Hematopoietic multipotent progenitor cell treated with erythropoietin and hydrocortisone succinate and interleukin-3 and kit ligand, for 17 days (in vitro differentiated cells): ENCODE results near the gene RAPGEF4.

Experiments
- DNase-seq: peaks from one replicate; pipeline ENCODE4 v3.0.0-alpha.2; 2015; ENCODE audit warnings: low spot score

The RAPGEF4 gene

DNA sequence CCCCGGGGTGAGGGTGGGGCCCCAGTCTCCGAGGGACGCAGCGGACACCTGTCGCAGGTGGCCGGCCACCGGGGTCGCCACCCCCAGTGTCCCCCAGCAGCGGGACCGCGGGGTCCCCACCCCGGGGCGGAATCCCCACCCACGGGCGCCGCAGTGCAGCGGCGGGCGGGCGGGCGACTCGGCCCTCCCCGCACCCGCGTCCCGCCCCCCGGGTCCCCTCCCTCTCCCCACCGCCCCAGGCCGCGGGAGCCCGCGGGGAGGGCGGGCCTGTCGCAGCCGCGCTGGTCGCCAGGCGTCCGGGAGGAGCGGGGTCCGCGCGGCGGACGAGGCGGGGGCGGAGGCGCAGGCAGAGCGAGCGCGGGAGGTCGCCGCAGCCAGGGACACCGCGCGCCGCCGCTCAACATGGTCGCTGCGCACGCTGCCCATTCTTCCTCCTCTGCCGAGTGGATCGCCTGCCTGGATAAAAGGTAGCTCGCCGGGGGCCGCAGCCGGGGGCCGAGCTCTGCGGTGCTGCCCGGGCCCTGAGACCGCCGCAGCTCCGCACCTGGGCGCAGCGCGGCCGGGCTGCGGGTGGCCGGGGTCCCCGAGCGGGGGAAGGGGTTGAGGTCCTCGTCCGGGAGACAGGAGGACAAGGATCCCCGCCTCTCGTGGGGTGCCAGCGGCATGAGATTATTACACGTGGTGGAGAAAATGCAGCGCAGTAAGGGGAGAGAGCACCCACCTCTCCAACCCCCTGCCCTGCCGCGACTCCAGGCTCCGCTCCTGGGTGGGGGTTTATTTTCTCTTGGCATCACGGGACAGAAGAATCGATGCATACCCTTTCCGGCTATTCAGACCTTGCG is at the start of gene RAPGEF4:
Gene RAPGEF4 (plus strand): TSS at position 264 of the 842 bp plus-strand sequence. CDS start 139 bp downstream, at position 403.
- no peak for DNase-seq

DNA sequence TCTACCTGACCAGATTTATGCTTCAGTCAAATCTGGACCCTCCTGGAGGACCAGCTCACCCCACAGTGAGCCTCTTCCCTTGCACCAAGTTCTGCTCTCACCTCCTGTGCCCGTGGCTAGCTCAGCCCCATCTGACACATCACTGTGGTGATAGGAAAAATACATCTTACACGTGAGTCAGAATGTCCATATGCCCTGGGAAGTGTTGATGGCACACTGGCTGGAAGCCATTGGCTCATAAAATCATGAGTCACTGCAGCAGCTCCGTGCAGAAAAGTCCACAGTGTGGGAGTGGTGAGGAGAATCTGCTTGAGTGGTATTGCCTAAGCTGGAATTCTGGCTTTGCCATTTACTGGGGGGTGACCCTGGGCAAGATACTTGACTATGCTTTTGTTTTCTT is 42.6 kb upstream of the RAPGEF4 start:
- DNase-seq: peak; percentile 15

DNA sequence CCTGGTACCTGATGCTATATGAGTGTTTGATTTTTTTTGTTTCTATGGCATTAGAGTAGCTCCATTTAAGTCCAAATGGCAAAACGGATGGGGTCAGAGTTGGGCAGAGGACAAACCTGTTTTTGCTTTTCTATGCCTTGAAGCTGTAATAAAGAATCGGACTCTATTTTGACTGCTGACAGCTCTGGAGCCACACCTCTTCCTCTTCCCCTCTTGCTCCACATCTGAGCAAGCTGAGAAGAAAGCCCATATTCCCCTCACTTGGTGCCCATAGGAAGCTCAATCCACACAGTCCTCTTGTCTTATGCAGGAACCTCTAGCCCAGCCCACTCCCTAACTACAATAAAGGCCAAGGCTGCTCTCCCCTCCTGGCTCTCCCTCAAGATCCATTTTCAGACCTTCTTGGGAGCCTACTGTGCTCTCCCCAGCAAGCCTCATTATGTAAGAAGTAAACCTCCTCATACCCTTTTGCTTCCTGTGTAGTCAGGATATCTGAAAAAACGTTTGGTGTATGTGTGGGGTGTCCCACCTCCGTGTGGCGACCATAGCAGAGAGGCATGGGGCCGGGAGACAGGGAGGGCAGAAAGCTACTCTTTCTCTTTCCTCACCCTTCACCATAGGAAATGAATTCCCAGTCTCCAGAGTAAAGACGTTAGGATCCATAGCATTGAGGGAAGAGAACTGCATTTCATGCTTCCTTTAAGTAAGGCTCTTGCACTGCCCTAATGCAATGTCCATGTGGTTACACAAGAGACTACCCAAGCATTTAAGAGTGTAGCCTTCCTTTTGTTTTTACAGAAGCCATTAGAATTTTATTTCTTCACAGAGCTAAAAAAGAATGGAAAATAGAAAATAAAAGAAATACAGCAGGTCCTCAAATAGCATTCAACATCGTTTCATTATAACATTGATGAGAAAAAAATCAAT is 41.9 kb upstream of the RAPGEF4 start:
- no peak for DNase-seq

DNA sequence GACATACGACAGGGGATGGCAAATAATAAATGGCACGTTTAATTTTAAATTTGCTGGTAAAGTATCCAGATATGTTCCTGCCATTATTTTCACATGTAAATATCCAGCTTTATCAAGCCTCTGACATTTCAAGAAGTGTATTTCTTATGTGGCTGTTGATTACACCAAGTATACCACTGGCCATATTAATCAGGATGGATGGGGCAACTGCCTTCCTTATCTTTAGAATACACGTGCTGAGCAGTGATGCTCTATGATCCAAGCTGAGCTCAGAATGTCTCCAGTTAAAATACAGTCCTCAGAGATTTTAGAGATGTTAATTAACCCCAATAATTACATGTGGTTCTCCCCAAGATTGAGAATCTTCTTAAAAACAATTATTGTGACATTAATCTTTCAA is 38.3 kb upstream of the RAPGEF4 start:
- DNase-seq: no peak

DNA sequence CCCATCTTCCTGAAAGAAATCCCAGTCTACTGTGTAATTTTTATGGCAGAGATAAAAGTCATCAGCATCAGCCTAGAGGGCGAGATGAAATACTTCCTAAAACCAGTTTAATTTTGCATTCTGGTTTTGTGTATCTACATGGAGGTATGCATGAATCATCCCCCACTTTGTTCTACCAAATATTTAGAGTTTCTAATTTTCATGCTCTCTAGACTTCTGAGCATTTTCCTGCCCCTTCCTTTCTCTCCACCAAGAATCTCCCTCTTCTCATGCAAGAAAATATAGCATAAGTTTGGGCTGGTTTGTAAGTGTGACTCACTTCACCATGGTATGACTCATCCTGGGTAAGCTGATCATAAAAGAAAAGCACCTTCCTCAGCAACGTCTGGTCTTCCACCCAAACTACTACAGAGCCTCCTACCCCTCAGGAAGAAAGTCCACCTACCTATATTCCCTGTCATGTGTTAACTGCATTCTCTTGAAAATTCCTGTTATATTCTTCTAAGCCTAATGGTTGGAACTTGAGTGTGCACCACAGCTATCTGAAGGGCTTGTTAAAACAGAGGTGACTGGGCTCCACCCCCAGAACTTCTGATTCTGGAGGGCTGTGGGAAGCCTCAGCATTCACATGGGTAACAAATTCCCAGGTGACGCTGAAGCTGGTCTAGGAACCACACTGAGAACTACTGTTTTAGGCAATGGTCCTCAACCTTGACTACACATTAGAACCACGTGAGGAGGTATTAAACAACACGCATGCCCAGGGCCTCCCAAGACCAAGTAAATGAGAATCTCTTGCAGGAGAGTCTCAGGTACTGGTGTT is 37.4 kb upstream of the RAPGEF4 start:
- DNase-seq: no peak

DNA sequence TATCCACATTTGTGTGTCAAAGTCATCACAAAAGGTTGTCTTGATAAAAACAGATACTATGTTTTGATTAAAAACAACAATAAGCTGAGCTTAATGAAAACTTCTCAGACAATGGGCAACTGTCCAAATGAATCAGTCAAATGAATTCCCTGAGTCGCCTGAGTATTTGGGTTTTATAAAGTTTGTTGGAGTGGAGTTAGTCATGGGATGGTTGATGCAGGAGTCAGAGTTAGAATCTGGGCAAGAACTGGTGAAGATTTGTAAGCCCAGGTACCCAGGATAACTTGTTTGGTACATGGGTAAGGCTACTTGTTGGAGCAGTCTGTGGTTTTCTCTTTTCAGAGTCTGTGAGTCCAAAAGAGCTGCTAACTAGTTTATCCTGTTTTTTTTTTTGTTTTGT is 34.4 kb upstream of the RAPGEF4 start:
- no peak for DNase-seq

DNA sequence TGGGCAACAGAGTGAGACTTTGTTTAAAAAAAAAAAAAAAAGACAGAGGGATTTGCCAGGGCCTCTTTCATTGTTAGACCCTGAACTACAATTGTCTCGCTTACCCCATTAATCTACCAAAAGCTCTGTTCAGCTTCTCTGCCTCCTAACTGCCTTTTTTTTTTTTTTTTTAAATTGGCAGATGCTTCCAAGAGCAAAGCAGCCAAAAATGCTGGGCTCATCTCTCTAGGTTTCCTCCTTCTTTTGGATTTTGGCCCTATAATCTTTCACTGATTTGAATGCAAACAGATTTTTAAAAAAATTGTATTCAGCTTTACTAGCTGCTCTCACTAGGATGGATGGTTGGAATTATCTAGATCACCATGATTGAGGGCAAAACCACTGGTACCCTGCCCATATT is 33.2 kb upstream of the RAPGEF4 start:
- no peak for DNase-seq

DNA sequence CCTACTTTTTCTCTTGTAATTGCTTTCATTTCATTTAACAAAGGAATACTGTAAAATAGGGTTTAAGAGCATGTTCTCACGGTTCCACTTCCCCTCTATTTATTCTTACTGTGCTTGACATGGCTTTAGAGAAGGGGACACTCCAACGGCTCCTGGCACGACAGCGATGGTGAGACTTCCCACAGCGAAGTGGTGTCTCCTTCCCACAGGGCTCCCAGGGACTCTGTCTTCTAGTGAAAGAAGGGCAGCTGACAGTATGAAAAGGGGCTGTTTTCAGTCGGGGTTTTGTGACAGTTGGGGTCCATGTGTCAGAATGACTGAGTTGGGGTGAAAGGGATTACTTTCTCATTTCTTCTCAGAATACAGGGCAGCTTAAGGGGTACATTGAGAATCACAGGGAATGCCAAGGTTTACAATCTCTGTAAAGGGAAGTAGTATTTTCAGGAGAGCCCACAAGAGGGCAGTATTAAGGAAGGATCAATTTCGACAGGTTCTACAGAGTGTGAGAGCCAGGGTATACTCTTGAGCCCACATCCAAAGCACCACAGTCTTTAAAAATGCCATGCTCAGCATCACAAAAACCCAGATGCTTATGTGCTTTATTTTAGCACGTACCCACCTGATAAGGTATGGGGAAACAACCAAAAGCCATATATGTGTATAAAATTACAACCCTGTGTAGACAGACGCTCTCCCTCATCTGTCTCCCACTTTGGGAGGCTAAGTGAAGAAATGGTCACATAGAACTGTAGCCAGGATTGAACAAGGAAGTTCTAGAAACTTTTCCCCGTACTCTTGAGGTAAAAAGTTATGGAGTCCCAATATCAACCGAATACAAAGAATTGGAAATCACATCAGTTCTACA is 31.3 kb upstream of the RAPGEF4 start:
- peak; percentile 15 for DNase-seq

DNA sequence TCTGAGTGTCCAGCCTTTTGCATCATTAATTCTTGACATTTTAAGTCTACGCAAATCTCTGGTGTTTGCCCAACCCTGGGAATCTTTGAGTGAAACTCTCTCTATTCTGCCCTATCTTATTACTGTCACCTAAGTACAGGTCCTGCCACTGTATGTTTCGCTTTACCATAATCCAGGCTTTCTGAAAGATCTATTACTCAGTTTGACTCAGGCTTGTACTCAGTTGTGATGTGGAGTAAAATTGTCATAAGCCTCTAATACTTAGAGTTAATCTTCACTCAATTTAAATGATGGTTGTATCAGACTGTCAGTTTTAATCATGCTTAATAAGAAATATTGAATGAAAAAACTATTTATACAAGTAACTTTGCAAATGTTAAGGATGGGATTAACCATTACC is 30.3 kb upstream of the RAPGEF4 start:
- DNase-seq: no peak

DNA sequence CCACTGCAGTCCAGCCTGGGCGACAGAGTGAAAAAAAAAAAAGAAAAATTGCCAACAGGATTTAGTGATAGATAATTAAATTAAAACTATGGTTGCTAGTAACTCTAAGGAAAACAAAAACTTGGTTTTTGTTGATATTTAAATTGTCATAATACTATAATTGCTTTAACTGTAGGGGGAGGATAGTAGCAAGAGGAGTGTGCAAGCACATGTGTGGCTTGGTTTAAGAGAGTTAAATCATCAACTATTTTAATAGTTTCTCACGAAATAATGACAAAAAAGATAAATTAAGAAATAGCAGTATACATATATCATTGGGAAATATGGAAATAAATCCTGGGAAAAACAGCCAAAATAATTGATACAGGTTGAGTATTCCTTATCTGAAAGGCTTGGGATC is 27.4 kb upstream of the RAPGEF4 start:
- no peak for DNase-seq

DNA sequence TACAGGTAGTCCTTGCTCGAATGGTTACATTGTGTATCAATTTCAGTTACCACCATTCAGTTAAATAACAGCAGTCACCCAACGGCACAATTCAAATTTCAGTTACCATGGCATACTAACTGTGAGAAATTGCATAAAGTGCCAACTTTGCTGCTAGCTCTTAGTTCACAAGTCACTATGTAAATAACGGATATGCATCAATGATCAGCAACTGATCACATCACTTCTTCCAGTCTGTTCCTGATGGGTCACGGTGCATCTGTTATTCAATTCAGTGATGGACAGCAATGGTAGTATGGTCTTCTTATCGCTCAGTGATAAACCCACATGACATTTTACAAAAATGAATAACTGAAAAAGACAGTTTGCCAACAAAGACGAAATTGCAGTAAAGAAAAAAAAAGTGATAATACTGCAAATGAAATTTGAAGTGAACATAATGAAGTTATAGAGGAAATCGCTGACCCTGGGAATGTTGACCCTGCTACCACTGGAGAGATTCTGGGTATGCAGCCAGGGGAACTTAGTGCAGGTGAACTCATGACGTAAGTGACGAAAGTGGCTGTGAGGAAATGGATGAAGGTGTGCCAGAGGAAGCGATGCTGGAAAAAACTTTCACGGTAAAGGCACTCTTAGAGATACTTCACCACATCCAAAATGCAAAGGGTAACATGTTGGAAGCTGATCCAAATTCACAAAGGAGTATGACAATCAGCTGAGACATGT is 25.9 kb upstream of the RAPGEF4 start:
- no peak for DNase-seq

DNA sequence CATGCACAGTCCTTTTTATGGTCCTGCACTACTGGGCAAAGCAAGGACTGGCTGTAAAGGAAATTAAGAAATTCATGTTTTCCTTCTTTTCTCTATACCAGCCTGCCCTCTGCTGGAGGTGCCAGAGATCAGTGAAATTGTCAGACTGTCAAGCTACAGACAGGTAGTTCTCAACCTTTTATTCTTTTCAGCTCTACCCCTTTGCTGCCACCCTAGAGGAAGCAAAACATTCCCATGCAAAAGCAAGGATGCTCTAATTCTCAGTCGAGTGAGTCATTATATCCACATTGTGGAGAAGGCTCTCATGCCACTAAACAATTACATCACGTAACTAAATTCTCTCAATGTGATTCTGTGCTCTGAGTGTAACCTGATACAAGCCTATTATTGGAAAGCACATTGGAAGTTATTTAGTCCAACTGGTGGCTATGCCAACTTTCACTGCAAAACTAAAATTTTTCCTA is 25.0 kb upstream of the RAPGEF4 start:
- no peak for DNase-seq

DNA sequence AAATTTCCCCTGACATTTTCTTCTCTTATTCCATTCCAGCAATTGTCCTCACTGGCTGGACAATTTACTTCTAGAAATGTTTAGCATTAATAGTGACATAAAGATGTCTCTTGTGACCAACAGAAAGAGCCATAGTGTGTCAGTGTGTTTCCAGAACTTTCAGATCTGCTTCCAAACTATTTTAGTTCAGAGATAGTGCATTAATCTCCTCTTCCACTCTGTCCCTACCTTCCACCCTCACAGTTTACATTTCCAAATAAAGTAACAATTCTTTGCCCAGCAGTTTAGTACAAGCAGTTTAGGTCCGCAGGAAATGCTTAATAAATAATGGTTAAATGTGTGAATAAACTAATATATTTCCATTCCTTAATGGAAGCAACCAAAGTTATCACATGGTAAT is 24.5 kb upstream of the RAPGEF4 start:
- no peak for DNase-seq

DNA sequence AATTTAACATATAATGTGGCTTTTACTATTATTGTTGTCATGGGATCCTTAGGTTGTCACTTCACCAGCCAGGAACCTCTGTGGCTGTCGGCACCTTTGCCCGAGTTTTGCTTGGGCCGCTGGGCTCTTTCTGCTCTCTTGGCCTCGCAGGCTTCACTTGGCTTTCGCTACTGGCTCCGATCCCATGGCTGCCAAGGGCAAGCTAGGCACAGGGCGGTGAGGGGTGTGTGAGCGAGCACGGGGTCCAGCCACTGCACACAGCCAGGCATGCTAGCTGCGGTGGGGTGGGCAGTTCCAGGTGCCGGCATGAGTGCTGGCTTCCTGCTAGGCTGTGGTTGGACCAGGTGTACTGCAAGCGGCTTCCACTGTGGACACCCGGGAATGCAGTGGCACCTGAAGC is 23.4 kb upstream of the RAPGEF4 start:
- no peak for DNase-seq

DNA sequence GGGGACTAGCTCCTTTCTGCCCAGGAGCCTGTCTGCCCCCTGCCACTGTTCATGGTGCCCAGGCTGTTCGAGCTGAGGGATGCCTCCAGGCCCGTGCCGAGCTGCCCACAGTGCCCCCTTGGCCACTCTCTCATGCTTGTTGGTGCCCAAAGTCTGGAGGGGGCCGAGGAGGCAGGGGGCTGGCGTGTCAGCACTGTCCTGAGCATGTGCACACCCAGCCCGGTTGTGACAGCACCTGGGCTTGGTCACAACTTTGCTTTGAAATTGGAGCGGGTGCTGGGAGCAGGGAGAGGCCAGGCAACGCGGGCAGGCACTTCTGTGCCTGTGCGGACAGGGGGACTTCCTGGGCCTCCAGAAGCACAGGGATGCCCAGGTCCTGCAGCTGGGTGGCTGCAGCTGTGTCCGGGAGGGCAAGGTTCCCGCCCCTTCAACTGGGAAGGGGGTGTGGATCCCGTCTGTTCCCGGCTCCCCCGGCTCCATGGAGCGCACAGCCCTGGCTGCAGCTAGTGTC is 22.2 kb upstream of the RAPGEF4 start:
- DNase-seq: no peak

DNA sequence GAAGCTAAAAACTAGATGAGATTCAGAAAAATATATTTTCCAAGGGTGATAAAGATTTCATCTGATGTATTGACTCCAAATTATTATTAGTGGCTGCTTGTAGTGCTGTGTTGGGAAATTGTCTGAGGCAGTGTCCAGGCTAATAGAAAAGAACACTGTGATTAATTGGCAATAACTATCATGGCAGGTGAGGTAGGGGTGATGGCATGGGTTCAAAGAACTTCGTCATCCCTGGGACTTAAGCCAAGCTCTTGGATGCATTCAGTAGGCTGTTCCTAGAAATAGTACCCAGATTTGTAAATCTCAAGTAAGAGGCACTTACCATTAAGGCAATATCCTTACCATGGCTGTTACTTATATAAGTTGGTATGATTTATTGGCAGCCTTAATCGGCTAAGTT is 13.2 kb upstream of the RAPGEF4 start:
- no peak for DNase-seq

DNA sequence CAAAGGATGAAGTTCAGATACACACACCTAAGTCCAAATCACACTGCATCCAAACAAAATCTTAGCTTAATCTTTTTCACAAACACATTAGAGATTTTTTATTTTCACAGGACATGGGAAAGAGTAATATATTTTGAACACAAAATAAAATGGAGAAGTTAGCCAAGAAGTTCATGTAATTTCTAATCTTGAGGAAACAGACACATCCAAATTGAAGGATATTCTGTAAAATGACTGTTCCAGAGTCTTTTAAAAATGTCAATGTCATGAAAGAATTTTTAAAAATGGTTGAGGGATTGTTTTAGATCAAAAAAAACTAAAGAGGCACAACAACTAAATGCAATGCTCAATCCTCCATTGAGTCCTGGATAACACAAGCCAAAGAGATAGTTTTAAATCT is 12.4 kb upstream of the RAPGEF4 start:
- no peak for DNase-seq

DNA sequence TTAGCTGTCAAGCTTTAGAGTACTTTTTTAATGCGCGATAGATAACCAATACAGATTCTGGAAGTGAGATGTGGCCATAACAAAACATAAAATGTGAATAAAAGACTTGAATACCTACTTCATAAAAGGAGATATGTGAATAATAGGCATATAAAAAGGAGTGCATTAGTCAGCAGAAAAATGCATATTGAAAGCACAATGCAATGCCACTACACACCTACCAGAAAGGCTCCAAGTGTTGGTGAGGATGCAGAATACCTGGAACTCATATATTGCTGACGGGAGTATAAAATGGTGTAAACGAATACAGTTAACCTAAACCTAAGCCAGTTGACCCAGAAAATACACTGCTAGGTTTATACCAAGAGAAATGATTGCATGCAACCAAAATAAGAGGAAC is 10.9 kb upstream of the RAPGEF4 start:
- no peak for DNase-seq

DNA sequence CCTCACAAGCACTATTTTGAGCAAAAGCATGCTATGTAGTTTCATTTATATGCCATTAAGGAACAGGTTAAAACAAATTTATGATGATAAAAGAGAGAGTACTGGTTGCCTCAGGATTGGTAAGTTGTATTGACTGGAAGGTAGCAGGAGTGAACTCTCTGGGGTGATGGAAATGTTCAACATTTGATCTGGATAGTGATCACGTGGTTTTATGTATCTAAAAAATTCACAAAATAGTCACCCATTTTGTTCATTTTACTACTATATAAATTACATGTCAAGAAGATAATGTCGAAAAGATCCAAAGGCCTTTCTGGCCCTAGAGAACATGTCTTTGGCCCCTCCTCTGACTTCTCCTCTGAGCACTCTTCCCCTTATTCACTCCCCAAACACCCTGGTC is 10.4 kb upstream of the RAPGEF4 start:
- no peak for DNase-seq

DNA sequence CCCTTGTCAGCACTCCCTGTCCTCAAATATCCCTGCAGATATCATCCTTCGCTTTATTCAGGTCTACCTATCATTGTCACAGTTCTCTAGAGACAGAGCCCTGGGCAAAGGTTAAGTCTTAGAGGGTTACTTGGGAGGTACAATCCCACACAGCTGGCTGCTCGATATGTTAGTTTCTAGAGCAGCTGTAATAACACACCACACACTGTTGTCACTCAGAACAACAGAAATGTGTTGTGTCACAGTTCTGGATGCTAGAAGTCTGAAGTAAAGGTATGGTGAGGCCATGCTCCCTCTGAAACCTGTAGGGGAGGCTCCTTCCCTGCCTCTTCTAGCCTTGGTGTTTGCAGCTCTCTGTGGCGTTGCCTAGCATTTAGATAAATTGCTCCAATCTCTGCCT is 9.9 kb upstream of the RAPGEF4 start:
- DNase-seq: no peak
